Suprapubic skin (tissue), 4 donors: Measurements from ENCODE around the gene RASGEF1C. TPM values are rescaled to one million over a fixed set of nuclear protein-coding genes. Genes with fewer than 3 reads are reported as not detected.

Experiments
- DNase-seq, 2 donors: peaks; one replicate each; pipeline ENCODE4 v3.0.0-alpha.2; 2019; ENCODE audit warnings: low spot score in 2 of 2
- H3K27ac ChIP-seq: fragments of 200-600 bp; sonication (generic); one replicate; pipeline ENCODE4 v1.5.1; 2019
- H3K27me3 ChIP-seq: fragments of 200-600 bp; sonication (generic); one replicate; pipeline ENCODE4 v1.5.1; 2019
- H3K36me3 ChIP-seq: fragments of 200-600 bp; sonication (generic); one replicate; pipeline ENCODE4 v1.5.1; 2019
- H3K4me1 ChIP-seq: fragments of 200-600 bp; sonication (generic); one replicate; pipeline ENCODE4 v1.5.1; 2019
- H3K4me3 ChIP-seq: fragments of 200-600 bp; sonication (generic); one replicate; pipeline ENCODE4 v1.5.1; 2019; ENCODE audit warnings: mild to moderate bottlenecking
- H3K9me3 ChIP-seq: fragments of 200-600 bp; sonication (generic); one replicate; pipeline ENCODE4 v1.5.1; 2019
- EP300 ChIP-seq: sonication (generic); formaldehyde crosslinking; IDR thresholded peaks from one replicate; pipeline ENCODE4 v1.6.1; 2017; ENCODE audit warnings: antibody characterized with exemption
- POLR2A ChIP-seq, 2 donors: fragments of 450-650 bp; IDR thresholded peaks; one replicate each; pipeline ENCODE4 v1.6.1; 2017; ENCODE audit warnings: antibody characterized with exemption in 2 of 2, mild to moderate bottlenecking in 2 of 2, moderate library complexity in 2 of 2
- POLR2AphosphoS5 ChIP-seq, 3 donors: sonication (generic); formaldehyde crosslinking; IDR thresholded peaks; one replicate each; pipeline ENCODE4 v1.6.1; 2017; ENCODE audit warnings: antibody characterized with exemption in 3 of 3
- whole genome bisulfite sequencing: methylation state at CpG from one replicate; pipeline ENCODE4 v1.1.5; 2018; 5-methylcytosine and 5-hydroxymethylcytosine counted together
- total RNA-seq, 4 donors: library from RNA; depleted of rRNA; stranded (reverse); fragments of >200 nt; gene quantifications; one replicate each; pipeline ENCODE4 v1.1.0, GENCODE V29; 2016
- TF ChIP-seq, protein P1 (sequence below), 2 donors: fragments of 200-600 bp in 1 of 2; fragments of 450-650 bp in 1 of 2; sonication (generic) in 1 of 2; IDR thresholded peaks; one replicate each; pipeline ENCODE4 v1.5.1; 2016 to 2019; ENCODE audit warnings: antibody characterized with exemption in 2 of 2, mild to moderate bottlenecking in 1 of 2, moderate library complexity in 1 of 2

The RASGEF1C gene
- total RNA-seq, 4 donors from 2014 or later = 0.64 to 0.89 (median 0.81) TPM

DNA sequence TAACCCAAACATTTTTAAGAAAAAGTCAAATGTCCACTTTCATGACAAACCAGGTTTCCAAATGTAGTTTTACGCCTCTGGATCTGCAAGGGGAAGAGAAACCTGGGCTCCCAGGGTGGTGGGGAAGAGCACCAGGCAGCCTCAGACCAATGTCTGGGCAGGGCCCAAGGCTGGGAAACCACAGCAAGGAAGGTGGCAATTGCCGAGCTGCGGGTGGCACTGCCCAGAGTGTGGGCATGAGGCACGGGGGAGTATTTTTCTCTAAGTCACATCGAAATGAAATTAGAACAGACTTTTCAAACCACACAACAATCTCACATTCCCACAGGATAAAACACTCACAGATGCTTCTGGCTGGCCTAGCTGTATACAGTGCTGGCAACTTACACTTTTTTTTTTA lies 32.6 kb upstream of the RASGEF1C start:
- H3K27me3 ChIP-seq = no peaks in the 10 kb centered on the region
- H3K4me1 ChIP-seq = no peaks in the 10 kb centered on the region
- H3K4me3 ChIP-seq = no peak overlapping the region
- H3K27ac ChIP-seq = no peak overlapping the region
- H3K9me3 ChIP-seq = peaks cover 3% of the 10 kb centered on the region
- 90% methylated on average over 5 of the region's 5 CpGs for WGBS
- DNase-seq = no peak
- H3K36me3 ChIP-seq = peaks cover 82% of the 10 kb centered on the region
- no peak for TF ChIP-seq POLR2A (IDR thresholded peaks at IDR 0.05)

DNA sequence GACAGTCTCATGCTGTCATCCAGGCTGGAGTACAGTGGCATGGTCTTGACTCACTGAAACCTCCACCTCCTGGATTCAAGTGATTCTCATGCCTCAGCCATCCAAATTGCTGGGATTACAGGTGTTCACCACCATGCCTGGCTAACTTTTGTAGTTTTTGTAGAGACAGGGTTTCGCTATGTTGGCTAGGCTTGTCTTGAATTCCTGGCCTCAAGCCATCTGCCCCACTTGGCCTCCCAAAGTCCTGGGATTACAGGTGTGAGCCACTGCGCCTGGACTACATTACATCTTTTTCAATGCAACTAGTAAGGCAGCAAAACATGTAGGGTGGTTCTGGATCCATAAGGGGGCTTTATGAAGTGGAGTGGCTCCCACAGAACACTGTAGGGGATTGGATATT lies 29.6 kb upstream of the RASGEF1C start:
- H3K36me3 ChIP-seq = peaks cover 92% of the 10 kb centered on the region
- TF ChIP-seq, protein P1, sequence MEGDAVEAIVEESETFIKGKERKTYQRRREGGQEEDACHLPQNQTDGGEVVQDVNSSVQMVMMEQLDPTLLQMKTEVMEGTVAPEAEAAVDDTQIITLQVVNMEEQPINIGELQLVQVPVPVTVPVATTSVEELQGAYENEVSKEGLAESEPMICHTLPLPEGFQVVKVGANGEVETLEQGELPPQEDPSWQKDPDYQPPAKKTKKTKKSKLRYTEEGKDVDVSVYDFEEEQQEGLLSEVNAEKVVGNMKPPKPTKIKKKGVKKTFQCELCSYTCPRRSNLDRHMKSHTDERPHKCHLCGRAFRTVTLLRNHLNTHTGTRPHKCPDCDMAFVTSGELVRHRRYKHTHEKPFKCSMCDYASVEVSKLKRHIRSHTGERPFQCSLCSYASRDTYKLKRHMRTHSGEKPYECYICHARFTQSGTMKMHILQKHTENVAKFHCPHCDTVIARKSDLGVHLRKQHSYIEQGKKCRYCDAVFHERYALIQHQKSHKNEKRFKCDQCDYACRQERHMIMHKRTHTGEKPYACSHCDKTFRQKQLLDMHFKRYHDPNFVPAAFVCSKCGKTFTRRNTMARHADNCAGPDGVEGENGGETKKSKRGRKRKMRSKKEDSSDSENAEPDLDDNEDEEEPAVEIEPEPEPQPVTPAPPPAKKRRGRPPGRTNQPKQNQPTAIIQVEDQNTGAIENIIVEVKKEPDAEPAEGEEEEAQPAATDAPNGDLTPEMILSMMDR (IDR thresholded peaks at IDR 0.05) = no peak
- no peak for TF ChIP-seq EP300
- TF ChIP-seq POLR2AphosphoS5 (IDR thresholded peaks at IDR 0.05) = no peak
- TF ChIP-seq POLR2A (IDR thresholded peaks at IDR 0.05) = no peak
- H3K27ac ChIP-seq = no peak overlapping the region
- no peaks in the 10 kb centered on the region for H3K27me3 ChIP-seq
- no peak overlapping the region for H3K4me3 ChIP-seq
- no peak for DNase-seq
- peaks cover 3% of the 10 kb centered on the region for H3K9me3 ChIP-seq
- H3K4me1 ChIP-seq = no peaks in the 10 kb centered on the region
- WGBS = 96% methylated on average over 2 of the region's 2 CpGs

DNA sequence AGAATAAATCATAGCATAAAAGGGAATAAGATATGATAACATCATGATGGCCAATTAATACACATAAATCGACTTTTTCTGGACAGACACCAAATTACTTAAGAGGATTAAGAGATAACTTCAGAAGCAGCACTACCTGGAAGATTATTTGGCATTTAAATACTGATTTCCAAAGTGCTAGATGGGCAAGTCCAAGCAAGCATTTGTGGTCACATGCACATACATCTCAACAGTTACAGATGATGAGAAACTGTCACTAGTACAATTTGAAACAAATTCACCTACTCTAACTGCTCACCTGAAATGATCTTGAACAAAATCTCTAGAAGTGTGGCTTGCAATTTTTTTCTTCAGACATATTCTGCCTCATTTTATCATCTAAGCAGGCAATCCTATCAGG lies 26.8 kb upstream of the RASGEF1C start:
- Histone ChIP-seq H3K27me3 (no peaks in the 10 kb centered on the region), H3K27ac (no peak overlapping the region), H3K4me3 (no peak overlapping the region), H3K4me1 (no peaks in the 10 kb centered on the region), H3K9me3 (no peaks in the 10 kb centered on the region), H3K36me3 (peaks cover 88% of the 10 kb centered on the region)
- no peak for TF ChIP-seq POLR2A (IDR thresholded peaks at IDR 0.05)
- TF ChIP-seq EP300 = no peak
- no peak for TF ChIP-seq POLR2AphosphoS5 (IDR thresholded peaks at IDR 0.05)
- TF ChIP-seq, protein P1 (IDR thresholded peaks at IDR 0.05) = no peak
- 55% methylated on average over 1 of the region's 1 CpG for WGBS
- no peak for DNase-seq

DNA sequence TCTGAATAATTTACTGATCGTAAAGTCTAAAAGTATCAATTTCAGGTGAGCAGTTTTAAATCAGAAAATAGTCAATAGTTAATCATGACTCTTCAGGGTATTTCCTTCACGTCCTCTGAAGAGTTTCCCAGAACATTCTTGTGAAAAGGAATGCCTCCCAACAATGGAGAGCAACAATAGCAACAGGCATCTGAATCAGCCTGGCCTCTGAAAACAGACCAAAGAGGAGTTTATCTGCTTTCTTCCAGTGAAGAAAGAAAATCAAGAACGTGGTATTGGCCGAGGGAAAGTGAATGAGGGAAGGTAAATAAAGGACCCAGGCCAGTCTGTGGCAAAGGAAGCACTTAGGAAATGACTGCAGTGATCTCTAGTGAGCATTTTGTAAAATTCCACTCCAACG lies 26.1 kb upstream of the RASGEF1C start:
- H3K4me3 ChIP-seq = no peak overlapping the region
- WGBS = 90% methylated on average over 5 of the region's 5 CpGs
- H3K27me3 ChIP-seq = no peaks in the 10 kb centered on the region
- no peak for TF ChIP-seq POLR2AphosphoS5 (IDR thresholded peaks at IDR 0.05)
- no peak for TF ChIP-seq EP300
- TF ChIP-seq POLR2A (IDR thresholded peaks at IDR 0.05) = no peak
- TF ChIP-seq, protein P1 (IDR thresholded peaks at IDR 0.05) = no peak
- H3K36me3 ChIP-seq = peaks cover 80% of the 10 kb centered on the region
- H3K9me3 ChIP-seq = no peaks in the 10 kb centered on the region
- H3K27ac ChIP-seq = no peak overlapping the region
- DNase-seq = no peak
- no peaks in the 10 kb centered on the region for H3K4me1 ChIP-seq

DNA sequence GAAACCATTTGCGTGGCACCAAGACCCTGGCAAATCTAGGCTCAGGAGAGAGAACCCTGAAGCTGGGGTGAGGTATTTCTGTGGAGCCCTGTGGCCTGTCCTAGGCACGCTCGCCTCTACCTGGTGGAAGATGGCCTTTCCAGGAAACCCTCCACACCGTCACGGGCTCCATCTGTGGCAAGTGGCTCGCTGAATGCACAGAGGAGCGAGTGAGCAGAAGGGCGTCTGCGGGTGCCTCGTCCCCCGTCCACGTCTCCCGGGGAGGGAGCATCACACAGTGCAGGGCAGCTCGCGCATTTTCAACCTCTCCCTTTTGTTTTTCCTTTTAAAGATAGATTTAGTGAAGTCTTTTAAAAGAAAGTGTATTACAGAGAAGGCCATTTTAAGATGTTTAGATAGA lies 25.3 kb upstream of the RASGEF1C start:
- peaks cover 72% of the 10 kb centered on the region for H3K36me3 ChIP-seq
- no peak for DNase-seq
- TF ChIP-seq, protein P1 (IDR thresholded peaks at IDR 0.05) = no peak
- TF ChIP-seq POLR2AphosphoS5 (IDR thresholded peaks at IDR 0.05) = no peak
- TF ChIP-seq EP300 = no peak
- no peak for TF ChIP-seq POLR2A (IDR thresholded peaks at IDR 0.05)
- WGBS = 90% methylated on average over 15 of the region's 15 CpGs
- no peak overlapping the region for H3K27ac ChIP-seq
- H3K4me1 ChIP-seq = no peaks in the 10 kb centered on the region
- no peak overlapping the region for H3K4me3 ChIP-seq
- peaks cover 4% of the 10 kb centered on the region for H3K9me3 ChIP-seq
- no peaks in the 10 kb centered on the region for H3K27me3 ChIP-seq

DNA sequence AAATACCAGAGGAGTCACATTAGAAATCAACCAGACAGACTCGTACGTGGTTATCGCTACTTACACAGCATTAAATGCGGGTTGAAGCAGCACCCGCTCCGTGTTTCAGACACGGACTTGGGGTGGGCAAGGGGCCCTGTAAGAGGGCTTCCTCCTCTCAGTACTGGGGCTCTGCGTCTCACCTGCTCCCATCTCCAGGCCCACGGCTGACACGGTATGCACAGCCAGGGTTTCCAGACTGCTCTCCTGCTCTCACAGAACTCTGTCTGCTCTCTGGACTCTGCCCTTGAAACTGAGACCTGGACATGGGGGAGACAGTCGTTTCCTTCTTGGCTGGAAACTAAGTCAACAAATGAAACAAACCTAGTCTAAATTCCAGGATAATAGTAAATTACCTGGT lies 24.7 kb upstream of the RASGEF1C start:
- 90% methylated on average over 11 of the region's 11 CpGs for WGBS
- TF ChIP-seq, protein P1 (IDR thresholded peaks at IDR 0.05) = no peak
- no peak for TF ChIP-seq POLR2A (IDR thresholded peaks at IDR 0.05)
- no peak for TF ChIP-seq EP300
- TF ChIP-seq POLR2AphosphoS5 (IDR thresholded peaks at IDR 0.05) = no peak
- H3K4me1 ChIP-seq = no peaks in the 10 kb centered on the region
- H3K9me3 ChIP-seq = peaks cover 10% of the 10 kb centered on the region
- no peak overlapping the region for H3K27ac ChIP-seq
- H3K27me3 ChIP-seq = no peaks in the 10 kb centered on the region
- DNase-seq = no peak
- H3K36me3 ChIP-seq = peaks cover 67% of the 10 kb centered on the region
- H3K4me3 ChIP-seq = no peak overlapping the region
